Hematopoietic multipotent progenitor cell treated with erythropoietin and hydrocortisone succinate and interleukin-3 and kit ligand, for 6 days (in vitro differentiated cells): ENCODE measurements around the gene ESPL1.
"Not testable (repeated sequence)": the region's sequence is repeated elsewhere in the genome, so short reads cannot be mapped to it uniquely, and the experiment has no call there.

Experiments
- DNase-seq: peaks from one replicate; pipeline ENCODE4 v3.0.0-alpha.2; 2015

Gene ESPL1

GRCh38 chr12:53265783-53266182 is 2.3 kb upstream of the ESPL1 start:
- DNase-seq = no peak

GRCh38 chr12:53267306-53267998 is 647 bp upstream of the ESPL1 start:
- peak; percentile 41 for DNase-seq

- DNase-seq = no peak
These were observed 797 bp downstream of the ESPL1 start for GRCh38 chr12:53268630-53269562.

- DNase-seq = no peak
These were observed 6.3 kb downstream of the ESPL1 start for GRCh38 chr12:53274445-53274844.

GRCh38 chr12:53276511-53276910 is 8.4 kb downstream of the ESPL1 start:
- DNase-seq = no peak

GRCh38 chr12:53277981-53278380 is 9.9 kb downstream of the ESPL1 start:
- DNase-seq = no peak

GRCh38 chr12:53279283-53279869 is 11.3 kb downstream of the ESPL1 start:
- DNase-seq = no peak

- DNase-seq = no peak
These were observed 11.9 kb downstream of the ESPL1 start for GRCh38 chr12:53279888-53280498.

GRCh38 chr12:53286448-53286847 is 18.3 kb downstream of the ESPL1 start:
- DNase-seq = no peak

- peak; percentile 88 for DNase-seq
These were observed 19.7 kb downstream of the ESPL1 start for GRCh38 chr12:53287741-53288216.

GRCh38 chr12:53288322-53288721 is 20.2 kb downstream of the ESPL1 start:
- no peak for DNase-seq

GRCh38 chr12:53289891-53290290 is 21.8 kb downstream of the ESPL1 start:
- DNase-seq = no peak

GRCh38 chr12:53290661-53291060 is 22.6 kb downstream of the ESPL1 start:
- no peak for DNase-seq

- DNase-seq = no peak
These were observed 24.3 kb downstream of the ESPL1 start for GRCh38 chr12:53292426-53292825.

- DNase-seq = peak; percentile 96
These were observed 27.2 kb downstream of the ESPL1 start, which contains the start of gene PFDN5 for GRCh38 chr12:53295070-53295890. Gene PFDN5 (plus strand): TSS chr12:53295542. CDS start chr12:53295568, 26 bp downstream.

- DNase-seq = peak; percentile 30
These were observed 27.8 kb downstream of the ESPL1 start for GRCh38 chr12:53295891-53296219.

- not testable (repeated sequence) for DNase-seq
These were observed 29.0 kb downstream of the ESPL1 start for GRCh38 chr12:53297106-53297505.

- DNase-seq = peak; percentile 44
These were observed 30.1 kb downstream of the ESPL1 start for GRCh38 chr12:53298164-53298563.

GRCh38 chr12:53299101-53299453 is 31.0 kb downstream of the ESPL1 start:
- DNase-seq = peak; percentile 72

- peak; percentile 96 for DNase-seq
These were observed 31.5 kb downstream of the ESPL1 start, which contains the start of gene MYG1 for GRCh38 chr12:53299454-53300180. Gene MYG1 (plus strand): TSS chr12:53299695. CDS start chr12:53299738, 43 bp downstream.

- DNase-seq = peak; percentile 25
These were observed 32.1 kb downstream of the ESPL1 start for GRCh38 chr12:53300187-53300586.
